Stomach (tissue), 9 donors: ENCODE measurements around the gene CDKN2B-AS1. TPM values are rescaled to one million over a fixed set of nuclear protein-coding genes. Genes with fewer than 3 reads are reported as not detected.

ENCODE experiments used
- DNase-seq, 2 donors: peaks; one replicate each; pipeline versions ENCODE4 v3.0.0 to v3.0.0-alpha.2; 2013 to 2019
- H3K27ac ChIP-seq, 5 donors: fragments of 200-600 bp in 4 of 5; sonication (generic) in 4 of 5; one replicate each; pipeline ENCODE4 v1.5.1; 2013 to 2019; ENCODE audit warnings: mild to moderate bottlenecking in 1 of 5, moderate library complexity in 1 of 5
- H3K27me3 ChIP-seq, 3 donors: fragments of 200-600 bp; sonication (generic); one replicate each; pipeline ENCODE4 v1.5.1; 2017 to 2019; ENCODE audit warnings: mixed run types in 1 of 3
- H3K36me3 ChIP-seq, 4 donors: fragments of 200-600 bp; sonication (generic); 1 replicate in 3 of 4; 2 replicates in 1 of 4; pipeline ENCODE4 v1.5.1; 2016 to 2019
- H3K4me1 ChIP-seq, 4 donors: fragments of 200-600 bp; sonication (generic); one replicate each; pipeline ENCODE4 v1.5.1; 2016 to 2019
- H3K4me3 ChIP-seq, 4 donors: fragments of 200-600 bp; sonication (generic) in 3 of 4; one replicate each; pipeline ENCODE4 v1.5.1; 2016 to 2019; ENCODE audit warnings: mild to moderate bottlenecking in 1 of 4
- H3K9me3 ChIP-seq, 4 donors: fragments of 200-600 bp; sonication (generic); one replicate each; pipeline ENCODE4 v1.5.1; 2016 to 2019
- CTCF ChIP-seq, 7 experiments: fragments of 450-650 bp in 4 of 7; fragments of 200-600 bp in 3 of 7; sonication (generic) in 3 of 7; IDR thresholded peaks; one replicate each; pipeline ENCODE4 v1.5.1; 2016 to 2019; ENCODE audit warnings: antibody characterized with exemption in 7 of 7, control low read depth in 2 of 7, mild to moderate bottlenecking in 1 of 7
- EP300 ChIP-seq: sonication (generic); formaldehyde crosslinking; IDR thresholded peaks from one replicate; pipeline ENCODE4 v1.6.1; 2017; ENCODE audit warnings: antibody characterized with exemption
- POLR2A ChIP-seq, 4 donors: fragments of 450-650 bp; IDR thresholded peaks; one replicate each; pipeline ENCODE4 v1.6.1; 2016; ENCODE audit warnings: antibody characterized with exemption in 4 of 4, control low read depth in 2 of 4, mild to moderate bottlenecking in 1 of 4, moderate library complexity in 1 of 4
- POLR2AphosphoS5 ChIP-seq, 3 donors: sonication (generic); formaldehyde crosslinking; IDR thresholded peaks; one replicate each; pipeline ENCODE4 v1.6.1; 2016; ENCODE audit warnings: antibody characterized with exemption in 3 of 3
- WGBS, 5 donors: extraction: QIAGEN DNeasy Blood & Tissue Kit in 3 of 5; methylation state at CpG; one replicate each; pipeline versions ENCODE4 v1.1.5 to v1.1.7; 2013 to 2018; 5-methylcytosine and 5-hydroxymethylcytosine counted together
- intact Hi-C: fragments of 100-400 bp; cut with DNase I; formaldehyde crosslinking; loops from one replicate; pipeline ENCODE4 v1.15.1; 2023; ENCODE audit warnings: low total_unique reads
- polyA plus RNA-seq, 3 donors: library from polyadenylated mRNA; stranded (reverse); fragments of 200-250 nt; gene quantifications; one replicate each; pipeline ENCODE4 v1.2.3, GENCODE V29; 2013
- total RNA-seq, 5 donors: library from RNA; depleted of rRNA; stranded (reverse); fragments of >200 nt; gene quantifications; one replicate each; pipeline versions ENCODE4 v1.1.0 to v1.2.3, GENCODE V29; 2014 to 2016
- donor health status: healthy with polysubstance abuse.
- donor health status: Bipolar disorder and iron deficiency.
- donor health status: healthy.

CDKN2B-AS1 gene
- total and polyA plus RNA-seq, 8 donors = 0.48 to 1.6 (median 1.1) TPM; not detected in 3

GRCh38 chr9:22118810-22119521, 124.4 kb downstream of the CDKN2B-AS1 start:
- H3K9me3 ChIP-seq = peaks cover 0 to 10% (median 5%) of the 10 kb centered on the region in 4 donors
- intact Hi-C loops = no loop called here
- no peaks in the 10 kb centered on the region for H3K36me3 ChIP-seq
- H3K4me1 ChIP-seq = peaks cover 0 to 12% (median 8%) of the 10 kb centered on the region in 4 donors
- H3K4me3 ChIP-seq = no peak overlapping the region
- H3K27ac ChIP-seq = peak overlapping the region in 2 of 5 donors; percentile 6 to 25
- WGBS, 5 donors = 80 to 91% (median 89%) methylated on average over 5 of the region's 5 CpGs
- TF ChIP-seq CTCF (IDR thresholded peaks at IDR 0.05) (no peak), POLR2AphosphoS5 (IDR thresholded peaks at IDR 0.05) (no peak), POLR2A (IDR thresholded peaks at IDR 0.05) (no peak), EP300 (no peak)
- no peak for DNase-seq
- no peaks in the 10 kb centered on the region for H3K27me3 ChIP-seq

GRCh38 chr9:22119522-22120158, 125.0 kb downstream of the CDKN2B-AS1 start:
- TF ChIP-seq EP300 (no peak), POLR2AphosphoS5 (IDR thresholded peaks at IDR 0.05) (no peak), POLR2A (IDR thresholded peaks at IDR 0.05) (no peak), CTCF (IDR thresholded peaks at IDR 0.05) (peak in 3 of 7 experiments; percentile 11 to 26 (median 20))
- WGBS, 5 donors = 35 to 49% (median 41%) methylated on average over 3 of the region's 3 CpGs
- intact Hi-C loops = no loop called here
- Histone ChIP-seq H3K27me3 (no peaks in the 10 kb centered on the region), H3K36me3 (no peaks in the 10 kb centered on the region), H3K27ac (no peak overlapping the region), H3K9me3 (peaks cover 0 to 10% (median 5%) of the 10 kb centered on the region in 4 donors), H3K4me3 (no peak overlapping the region), H3K4me1 (peaks cover 0 to 12% (median 8%) of the 10 kb centered on the region in 4 donors)
- DNase-seq = peak in 1 of 2 donors; percentile 56

GRCh38 chr9:22120159-22120549, 125.6 kb downstream of the CDKN2B-AS1 start:
- TF ChIP-seq CTCF (IDR thresholded peaks at IDR 0.05) = no peak
- TF ChIP-seq EP300 = no peak
- TF ChIP-seq POLR2AphosphoS5 (IDR thresholded peaks at IDR 0.05) = no peak
- no peak for TF ChIP-seq POLR2A (IDR thresholded peaks at IDR 0.05)
- Histone ChIP-seq H3K4me1 (peaks cover 0 to 12% (median 8%) of the 10 kb centered on the region in 4 donors), H3K36me3 (no peaks in the 10 kb centered on the region), H3K9me3 (peaks cover 0 to 10% (median 5%) of the 10 kb centered on the region in 4 donors), H3K27me3 (no peaks in the 10 kb centered on the region), H3K4me3 (no peak overlapping the region), H3K27ac (no peak overlapping the region)
- 86 to 100% (median 97%) methylated on average over 1 of the region's 1 CpG for WGBS, 5 donors
- no peak for DNase-seq
- intact Hi-C loops = no loop called here

GRCh38 chr9:22120595-22120994, 126.0 kb downstream of the CDKN2B-AS1 start:
- intact Hi-C loops = no loop called here
- no peak overlapping the region for H3K27ac ChIP-seq
- H3K4me1 ChIP-seq = peaks cover 0 to 12% (median 8%) of the 10 kb centered on the region in 4 donors
- H3K36me3 ChIP-seq = no peaks in the 10 kb centered on the region
- TF ChIP-seq EP300 = no peak
- peaks cover 0 to 10% (median 5%) of the 10 kb centered on the region in 4 donors for H3K9me3 ChIP-seq
- no peaks in the 10 kb centered on the region for H3K27me3 ChIP-seq
- 79 to 91% (median 84%) methylated on average over 1 of the region's 1 CpG for WGBS, 5 donors
- no peak for DNase-seq
- no peak overlapping the region for H3K4me3 ChIP-seq
